Measurements from ENCODE around the gene TSHR.
A peak's percentile ranks its signal among the peaks of the same experiment; 100 is the strongest.

Gene TSHR

DNA sequence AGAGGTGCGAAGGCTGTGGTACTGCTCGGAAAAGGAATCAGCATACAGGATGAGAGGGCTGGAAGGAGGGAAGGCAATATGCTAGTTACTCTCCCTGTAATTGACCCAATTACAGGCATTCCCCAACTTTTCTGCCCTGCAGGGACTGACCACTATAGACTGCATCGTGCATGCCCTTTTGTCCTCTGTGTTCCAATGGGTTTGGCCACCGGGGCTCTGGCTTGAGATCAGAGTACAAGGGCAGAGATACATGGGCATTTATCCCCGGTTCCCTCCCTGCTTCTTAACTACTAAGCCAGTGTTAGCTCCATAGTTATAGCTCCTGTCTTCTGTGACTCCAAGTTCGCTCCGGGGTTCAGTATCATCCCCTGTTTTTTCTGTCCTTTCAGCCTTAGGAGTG lies 205.7 kb downstream of the TSHR start:
- no peak for DNase-seq (ENCODE audit: low read depth)
- TF ChIP-seq, protein P1, sequence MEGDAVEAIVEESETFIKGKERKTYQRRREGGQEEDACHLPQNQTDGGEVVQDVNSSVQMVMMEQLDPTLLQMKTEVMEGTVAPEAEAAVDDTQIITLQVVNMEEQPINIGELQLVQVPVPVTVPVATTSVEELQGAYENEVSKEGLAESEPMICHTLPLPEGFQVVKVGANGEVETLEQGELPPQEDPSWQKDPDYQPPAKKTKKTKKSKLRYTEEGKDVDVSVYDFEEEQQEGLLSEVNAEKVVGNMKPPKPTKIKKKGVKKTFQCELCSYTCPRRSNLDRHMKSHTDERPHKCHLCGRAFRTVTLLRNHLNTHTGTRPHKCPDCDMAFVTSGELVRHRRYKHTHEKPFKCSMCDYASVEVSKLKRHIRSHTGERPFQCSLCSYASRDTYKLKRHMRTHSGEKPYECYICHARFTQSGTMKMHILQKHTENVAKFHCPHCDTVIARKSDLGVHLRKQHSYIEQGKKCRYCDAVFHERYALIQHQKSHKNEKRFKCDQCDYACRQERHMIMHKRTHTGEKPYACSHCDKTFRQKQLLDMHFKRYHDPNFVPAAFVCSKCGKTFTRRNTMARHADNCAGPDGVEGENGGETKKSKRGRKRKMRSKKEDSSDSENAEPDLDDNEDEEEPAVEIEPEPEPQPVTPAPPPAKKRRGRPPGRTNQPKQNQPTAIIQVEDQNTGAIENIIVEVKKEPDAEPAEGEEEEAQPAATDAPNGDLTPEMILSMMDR (IDR thresholded peaks at IDR 0.05; ENCODE audit: control insufficient read depth, insufficient read depth, low read depth, low read length, missing control alignments): no peak
- no peak overlapping the region for H3K4me3 ChIP-seq (ENCODE audit: control insufficient read depth, low read depth, low read length)

DNA sequence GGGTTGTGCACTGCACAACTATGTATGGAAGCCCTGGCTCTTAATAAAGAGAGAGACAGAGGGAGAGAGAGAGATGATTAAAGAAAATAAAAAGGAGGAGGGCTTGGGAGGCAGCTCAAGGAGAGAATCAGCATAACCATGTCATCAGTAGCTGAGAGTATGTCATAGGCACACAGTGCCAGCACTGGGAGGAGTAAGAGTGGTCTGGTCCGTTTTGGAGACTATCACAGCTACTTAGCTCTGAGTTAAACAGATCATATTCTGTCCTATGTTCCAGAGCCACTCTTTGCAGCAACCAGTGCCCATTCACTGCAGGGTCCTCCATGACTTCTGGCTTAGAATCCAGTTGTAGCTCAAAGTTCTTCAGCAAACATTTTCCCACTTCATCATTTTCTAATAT lies 206.3 kb downstream of the TSHR start:
- TF ChIP-seq, protein P1 (IDR thresholded peaks at IDR 0.05; ENCODE audit: control insufficient read depth, insufficient read depth, low read depth, low read length, missing control alignments): no peak

DNA sequence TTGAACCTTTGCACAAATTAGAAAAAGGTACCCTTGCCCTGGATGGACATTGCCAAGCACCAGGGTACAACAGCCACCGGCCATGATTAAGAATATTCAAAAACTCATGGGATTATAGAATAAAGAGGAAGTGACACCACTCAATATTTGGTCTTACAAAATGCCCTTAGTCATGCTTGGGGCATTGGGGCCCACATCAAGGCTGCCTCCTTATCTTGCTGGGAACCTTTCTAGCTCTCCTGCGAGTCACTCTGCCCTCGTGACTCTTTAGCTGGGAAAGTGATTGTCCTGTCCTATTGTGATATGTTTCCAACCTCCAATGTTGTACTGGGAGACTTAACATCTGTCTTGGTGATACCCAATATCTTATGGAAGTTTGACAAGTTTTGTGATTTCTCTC lies 207.5 kb downstream of the TSHR start:
- no peak overlapping the region for H3K4me3 ChIP-seq (ENCODE audit: control insufficient read depth, low read depth, low read length)
- no peak for DNase-seq (ENCODE audit: low read depth)
- TF ChIP-seq, protein P1 (IDR thresholded peaks at IDR 0.05; ENCODE audit: control insufficient read depth, insufficient read depth, low read depth, low read length, missing control alignments): no peak

More for the DNA sequence above, 206.3 kb downstream of the TSHR start:
- DNase-seq (ENCODE audit: low read depth): no peak
- no peak overlapping the region for H3K4me3 ChIP-seq (ENCODE audit: control insufficient read depth, low read depth, low read length)

DNA sequence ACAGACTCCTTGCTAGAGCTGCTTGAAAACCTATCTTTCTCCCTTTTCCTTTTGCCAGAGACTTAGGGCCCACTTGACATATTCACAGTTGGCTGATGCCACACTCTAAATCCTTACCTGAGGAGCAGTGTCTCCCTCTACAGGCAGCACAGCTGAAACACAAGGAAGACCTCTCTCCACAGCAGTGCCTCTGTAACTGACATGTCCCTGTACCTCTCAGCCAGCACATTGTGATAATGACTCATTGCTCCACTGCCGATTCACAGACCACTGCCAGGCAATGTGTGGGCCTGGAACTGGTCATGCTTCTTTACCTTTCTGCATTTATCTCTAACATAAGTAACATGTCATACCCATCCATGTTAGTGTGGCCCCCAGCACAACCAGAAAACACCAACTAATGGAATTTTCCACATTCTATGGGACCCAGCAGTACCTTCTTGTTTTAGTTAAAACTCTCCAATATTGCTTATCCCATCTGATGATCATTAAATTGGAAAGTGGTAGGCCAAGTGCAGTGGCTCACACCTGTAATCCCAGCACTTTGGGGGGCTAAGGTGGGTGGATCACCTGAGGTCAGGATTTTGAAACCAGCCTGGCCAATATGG lies 208.8 kb downstream of the TSHR start:
- H3K4me3 ChIP-seq (ENCODE audit: control insufficient read depth, low read depth, low read length): no peak overlapping the region
- TF ChIP-seq, protein P1 (IDR thresholded peaks at IDR 0.05; ENCODE audit: control insufficient read depth, insufficient read depth, low read depth, low read length, missing control alignments): peak; percentile 79
- DNase-seq (ENCODE audit: low read depth): peak; percentile 41

DNA sequence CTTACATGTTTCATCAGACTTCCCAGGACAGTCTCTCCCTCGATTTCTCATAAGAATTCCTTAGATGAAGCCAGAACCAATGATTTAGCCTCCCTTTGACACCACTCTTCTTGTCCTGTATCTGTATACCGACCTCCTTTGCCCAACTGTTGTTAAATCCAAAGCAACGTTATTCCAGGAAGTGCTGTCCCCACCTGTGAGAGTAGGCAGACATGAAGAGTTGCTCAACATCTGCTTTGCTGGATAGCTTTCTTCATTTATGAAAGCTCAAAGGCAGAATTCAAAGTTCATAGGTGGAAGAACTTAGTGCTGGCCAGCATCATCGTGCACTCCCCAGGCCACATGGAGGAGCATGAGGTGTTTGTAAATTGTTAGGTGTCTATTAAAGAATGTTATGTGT lies 209.8 kb downstream of the TSHR start:
- H3K4me3 ChIP-seq (ENCODE audit: control insufficient read depth, low read depth, low read length): no peak overlapping the region
- no peak for DNase-seq (ENCODE audit: low read depth)
- TF ChIP-seq, protein P1 (IDR thresholded peaks at IDR 0.05; ENCODE audit: control insufficient read depth, insufficient read depth, low read depth, low read length, missing control alignments): no peak

DNA sequence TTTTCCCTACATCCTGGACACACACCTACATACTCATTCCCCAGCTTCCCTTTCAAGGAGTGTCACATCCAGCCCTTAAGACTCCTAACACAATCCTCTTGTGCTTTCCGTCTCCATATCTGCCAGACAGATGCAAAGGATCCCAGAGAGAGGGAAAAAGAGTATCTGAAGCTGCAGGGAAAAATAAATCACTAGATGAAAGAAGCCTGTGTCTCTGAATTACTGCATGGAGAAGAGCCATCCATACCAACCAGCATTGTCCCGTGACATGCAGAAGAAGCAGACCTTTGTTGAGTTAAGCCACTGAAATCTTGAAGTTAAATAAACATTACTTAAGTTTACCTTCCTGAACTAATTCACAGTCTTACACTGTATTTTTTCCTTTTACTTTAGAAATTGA lies 210.7 kb downstream of the TSHR start:
- DNase-seq (ENCODE audit: low read depth): no peak
- H3K4me3 ChIP-seq (ENCODE audit: control insufficient read depth, low read depth, low read length): no peak overlapping the region
- TF ChIP-seq, protein P1 (IDR thresholded peaks at IDR 0.05; ENCODE audit: control insufficient read depth, insufficient read depth, low read depth, low read length, missing control alignments): no peak

Data from AG09309 (cell line).